Measurements from ENCODE around the gene NFAM1. TPM values are rescaled to one million over a fixed set of nuclear protein-coding genes. Genes with fewer than 3 reads are reported as not detected.
A peak's percentile ranks its signal among the peaks of the same experiment; 100 is the strongest.

The NFAM1 gene
- 1 to 10 TPM in 2 of 12 donors, under 1 TPM in 8, not detected in 2; 0.44 to 3.4 (median 0.60) TPM for polyA plus RNA-seq (ENCODE audit: insufficient read length in 12 of 12)
- long read RNA-seq, donor 1: 0 reads
- long read RNA-seq, donor 2: 0 reads
- long read RNA-seq, donor 3: 0 reads
- long read RNA-seq, donor 4: 0 reads
- long read RNA-seq, donor 5: 0 reads
- long read RNA-seq, donor 6: 0 reads
- long read RNA-seq, donor 7: 0 reads
- long read RNA-seq, donor 8: 0 reads
- long read RNA-seq, donor 9: 0 reads
- long read RNA-seq, donor 10: 0 reads
- long read RNA-seq, donor 11: 0 reads

- no peak for DNase-seq
Measured at GRCh38 chr22:42432020-42432596, at the start of gene NFAM1. Gene NFAM1, minus strand, starts transcription at chr22:42432403. Its CDS starts 46 bp downstream, at chr22:42432357.

GRCh38 chr22:42475122-42475521, 42.9 kb upstream of the NFAM1 start:
- DNase-seq: no peak

GRCh38 chr22:42473484-42474193, 41.4 kb upstream of the NFAM1 start:
- DNase-seq: peak; percentile 17

GRCh38 chr22:42472671-42473070, 40.5 kb upstream of the NFAM1 start:
- no peak for DNase-seq

- no peak for DNase-seq
Measured at GRCh38 chr22:42471441-42471840, 39.2 kb upstream of the NFAM1 start.

- no peak for DNase-seq
Measured at GRCh38 chr22:42470366-42471082, 38.3 kb upstream of the NFAM1 start.

- no peak for DNase-seq
Measured at GRCh38 chr22:42468841-42469240, 36.6 kb upstream of the NFAM1 start.

- no peak for DNase-seq
Measured at GRCh38 chr22:42462016-42462415, 29.8 kb upstream of the NFAM1 start.

GRCh38 chr22:42461511-42461910, 29.3 kb upstream of the NFAM1 start:
- no peak for DNase-seq

- DNase-seq: no peak
Measured at GRCh38 chr22:42459287-42460063, 27.3 kb upstream of the NFAM1 start.

GRCh38 chr22:42452916-42453315, 20.7 kb upstream of the NFAM1 start:
- no peak for DNase-seq

GRCh38 chr22:42452456-42452855, 20.3 kb upstream of the NFAM1 start:
- DNase-seq: no peak

GRCh38 chr22:42451499-42452145, 19.4 kb upstream of the NFAM1 start:
- no peak for DNase-seq

- DNase-seq: no peak
Measured at GRCh38 chr22:42450862-42451261, 18.7 kb upstream of the NFAM1 start.

GRCh38 chr22:42446151-42446550, 13.9 kb upstream of the NFAM1 start:
- DNase-seq: no peak

- peak; percentile 85 for DNase-seq
Measured at GRCh38 chr22:42444077-42444904, 12.1 kb upstream of the NFAM1 start.

GRCh38 chr22:42443240-42444076, 11.3 kb upstream of the NFAM1 start:
- DNase-seq: no peak

- DNase-seq: no peak
Measured at GRCh38 chr22:42442748-42443147, 10.5 kb upstream of the NFAM1 start.

GRCh38 chr22:42440728-42441127, 8.5 kb upstream of the NFAM1 start:
- DNase-seq: no peak

Measured in muscle of arm (tissue), 14 donors.